Measurements from ENCODE around the gene ADTRP.
"Not testable (repeated sequence)": the region's sequence is repeated elsewhere in the genome, so short reads cannot be mapped to it uniquely, and the experiment has no call there.

The ADTRP gene

DNA sequence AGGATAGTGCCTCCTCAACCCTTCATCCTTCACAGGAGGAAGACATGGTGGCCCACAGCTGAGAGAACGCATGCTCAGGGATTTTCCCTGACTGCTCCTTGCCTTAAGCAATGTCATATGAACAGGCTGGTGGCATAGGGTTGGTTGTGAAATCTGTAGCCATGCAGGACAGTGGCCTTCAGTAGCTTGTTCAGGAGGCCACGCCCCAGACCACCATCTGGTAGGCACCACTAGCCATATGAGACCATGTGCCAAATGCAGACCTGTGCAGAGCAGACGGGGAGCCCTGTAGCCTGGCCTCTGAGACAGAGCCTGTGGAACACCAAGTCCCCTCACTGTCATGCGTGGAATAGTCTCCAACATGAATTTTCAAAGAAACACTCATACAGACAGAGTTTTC, 76.5 kb downstream of the ADTRP start:
- in situ Hi-C loops (cut with MboI; ENCODE audit: low sequenced_read_pairs): no loop called here

DNA sequence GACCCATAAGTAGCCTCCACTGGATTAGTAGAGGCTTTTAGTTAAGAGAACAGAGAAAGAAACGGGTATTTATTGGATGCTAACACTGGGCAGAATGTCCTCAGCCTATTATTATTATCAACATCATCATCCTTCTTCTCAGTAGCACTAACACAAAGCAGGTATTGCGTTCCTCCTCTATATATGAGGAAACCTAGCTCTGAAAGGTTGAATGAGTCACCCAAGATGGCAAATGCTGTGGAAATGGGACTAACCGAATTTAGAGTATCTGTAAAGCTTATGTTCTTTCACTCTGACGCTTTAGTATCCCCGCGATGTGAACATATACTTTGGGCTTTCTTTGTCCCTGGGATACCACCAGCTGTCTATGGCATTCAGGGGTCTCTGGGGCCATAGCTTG, 77.0 kb downstream of the ADTRP start:
- in situ Hi-C loops (cut with MboI; ENCODE audit: low sequenced_read_pairs): no loop called here

DNA sequence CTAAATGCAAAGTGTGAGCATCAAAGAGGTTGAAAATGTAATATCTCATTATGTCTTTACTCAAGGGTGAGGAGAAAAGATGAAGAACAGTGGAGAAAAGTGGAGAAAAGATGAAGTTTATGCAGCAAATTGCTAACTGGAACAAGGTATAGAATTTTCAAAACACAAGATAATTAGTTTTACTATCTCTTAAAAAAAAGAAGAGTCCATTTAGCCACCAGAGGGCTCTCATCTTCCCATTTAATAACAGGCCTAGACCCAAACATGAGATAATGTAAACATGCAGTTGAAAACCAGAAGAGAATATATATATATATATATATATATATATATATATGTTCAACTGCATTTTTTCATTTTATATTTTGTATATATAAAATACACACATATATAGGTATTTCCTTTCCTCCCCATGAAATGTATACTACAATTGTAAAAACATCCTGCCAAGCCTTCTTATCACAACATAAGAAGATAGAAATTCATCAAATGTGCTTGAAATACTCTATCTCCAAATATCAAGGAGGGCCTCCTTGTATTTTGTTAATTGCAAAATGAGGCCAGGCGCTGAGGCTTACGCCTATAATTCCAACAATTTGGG, 78.4 kb downstream of the ADTRP start:
- in situ Hi-C loops (cut with MboI; ENCODE audit: low sequenced_read_pairs): no loop called here

DNA sequence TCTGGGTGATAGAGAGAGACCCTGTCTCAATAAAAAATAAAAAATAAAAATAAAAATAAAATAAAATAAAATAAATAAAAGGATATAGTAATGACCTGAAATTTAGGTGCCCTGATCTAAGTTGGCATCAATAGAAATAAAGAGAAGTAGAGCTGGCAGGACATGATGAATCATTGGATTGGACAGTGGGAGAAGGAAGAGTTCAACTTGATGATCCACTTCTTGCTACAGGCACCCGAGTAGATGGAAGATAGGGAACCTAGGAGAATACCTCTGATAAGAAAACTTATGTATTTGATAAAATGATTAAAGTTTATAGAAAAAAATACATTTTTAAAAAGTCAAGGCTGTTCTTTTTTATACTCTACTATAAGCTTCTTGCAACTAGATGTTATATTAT, 79.0 kb downstream of the ADTRP start:
- in situ Hi-C loops (cut with MboI; ENCODE audit: low sequenced_read_pairs): no loop called here

DNA sequence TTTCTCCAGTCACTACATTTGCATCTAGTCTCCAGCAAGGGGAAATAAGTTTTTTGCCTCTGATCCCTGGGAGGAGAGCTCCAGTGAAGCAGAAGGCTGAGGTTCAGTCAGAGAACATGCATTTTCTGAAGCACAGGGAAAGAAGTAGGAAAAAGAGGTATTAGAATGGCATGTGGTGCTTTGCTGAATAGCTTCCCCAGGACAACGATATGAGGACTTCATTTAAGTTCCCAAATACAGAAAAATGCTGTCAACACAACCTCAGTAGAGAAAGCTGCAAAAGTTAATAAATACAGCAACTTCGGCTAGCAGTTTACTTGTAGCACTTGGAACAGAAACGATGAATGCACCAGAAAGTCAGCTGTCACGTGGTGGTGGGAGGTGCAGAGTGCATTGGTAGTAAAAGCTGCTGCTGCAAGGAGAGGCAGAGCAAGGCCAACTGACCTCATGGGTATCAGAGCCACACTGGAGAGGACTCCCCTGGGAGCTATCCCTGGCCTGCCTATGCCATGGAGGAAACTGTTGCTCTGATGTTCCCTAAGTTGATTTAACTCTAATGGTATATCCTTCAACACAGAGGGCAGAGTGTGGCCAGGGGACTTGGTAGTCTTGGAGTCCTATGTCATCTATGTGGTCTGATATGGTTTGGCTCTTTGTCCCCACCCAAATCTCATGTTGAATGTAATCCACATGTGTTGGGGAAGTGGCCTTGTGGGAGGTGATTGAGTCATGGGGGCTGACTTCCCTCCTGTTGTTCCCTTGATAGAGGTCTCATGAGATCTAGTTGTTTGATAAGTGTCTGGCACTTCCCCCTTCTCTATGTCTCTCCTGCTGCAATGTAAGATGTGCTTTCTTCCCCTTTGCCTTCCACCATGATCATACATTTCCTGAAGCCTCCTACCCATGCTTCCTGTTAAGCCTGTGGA, 85.9 kb downstream of the ADTRP start:
- in situ Hi-C loops (cut with MboI; ENCODE audit: low sequenced_read_pairs): no loop called here

DNA sequence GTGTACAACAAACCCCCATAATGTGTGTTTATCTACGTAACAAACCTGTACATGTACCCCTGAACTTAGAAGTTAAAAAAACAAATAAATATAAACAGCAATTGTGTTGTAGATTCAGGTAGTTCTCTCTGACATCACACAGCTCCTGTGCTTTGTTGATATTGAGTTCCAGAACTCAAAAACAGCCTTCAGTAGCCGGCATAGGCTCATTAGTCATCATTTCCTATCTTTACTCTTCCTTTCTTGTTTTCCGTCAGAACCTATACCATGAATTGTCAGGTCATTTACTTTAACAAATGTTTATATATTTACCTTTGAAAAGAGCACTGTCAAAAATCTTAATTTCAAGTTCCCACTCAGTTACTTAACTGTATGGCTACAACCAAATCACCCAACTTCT, 88.8 kb downstream of the ADTRP start:
- in situ Hi-C loops (cut with MboI; ENCODE audit: low sequenced_read_pairs): no loop called here

DNA sequence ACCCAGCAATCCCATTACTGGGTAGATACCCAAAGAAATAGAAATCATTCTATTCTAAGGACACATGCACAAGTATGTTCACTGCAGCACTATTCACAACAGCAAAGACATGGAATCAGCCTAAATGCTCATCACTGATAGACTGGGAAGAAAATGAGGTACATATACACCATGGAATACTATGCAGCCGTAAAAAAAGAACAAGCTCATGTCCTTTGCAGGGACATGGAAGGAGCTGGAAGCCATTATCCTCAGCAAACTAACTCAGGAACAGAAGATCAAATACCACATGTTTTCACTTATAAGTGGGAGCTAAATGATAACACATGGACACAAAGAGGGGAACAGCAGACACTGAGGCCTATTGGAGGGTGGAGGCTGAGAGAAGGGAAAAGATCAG, 89.2 kb downstream of the ADTRP start:
- in situ Hi-C loops (cut with MboI; ENCODE audit: low sequenced_read_pairs): not testable (repeated sequence)

DNA sequence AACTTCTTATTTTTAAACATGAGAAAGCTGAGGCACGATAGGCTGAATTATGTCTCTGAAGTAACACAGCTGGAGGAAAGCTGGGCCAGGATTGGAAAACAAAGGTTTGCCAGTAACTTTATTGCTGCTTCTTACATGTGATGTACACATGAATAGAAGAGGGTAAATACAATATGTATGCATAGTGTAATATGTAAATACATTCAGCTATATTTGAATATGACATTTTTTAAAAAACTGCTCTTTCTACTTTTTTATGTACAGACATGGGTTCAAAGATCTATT, 90.2 kb downstream of the ADTRP start:
- in situ Hi-C loops (cut with MboI; ENCODE audit: low sequenced_read_pairs): no loop called here

DNA sequence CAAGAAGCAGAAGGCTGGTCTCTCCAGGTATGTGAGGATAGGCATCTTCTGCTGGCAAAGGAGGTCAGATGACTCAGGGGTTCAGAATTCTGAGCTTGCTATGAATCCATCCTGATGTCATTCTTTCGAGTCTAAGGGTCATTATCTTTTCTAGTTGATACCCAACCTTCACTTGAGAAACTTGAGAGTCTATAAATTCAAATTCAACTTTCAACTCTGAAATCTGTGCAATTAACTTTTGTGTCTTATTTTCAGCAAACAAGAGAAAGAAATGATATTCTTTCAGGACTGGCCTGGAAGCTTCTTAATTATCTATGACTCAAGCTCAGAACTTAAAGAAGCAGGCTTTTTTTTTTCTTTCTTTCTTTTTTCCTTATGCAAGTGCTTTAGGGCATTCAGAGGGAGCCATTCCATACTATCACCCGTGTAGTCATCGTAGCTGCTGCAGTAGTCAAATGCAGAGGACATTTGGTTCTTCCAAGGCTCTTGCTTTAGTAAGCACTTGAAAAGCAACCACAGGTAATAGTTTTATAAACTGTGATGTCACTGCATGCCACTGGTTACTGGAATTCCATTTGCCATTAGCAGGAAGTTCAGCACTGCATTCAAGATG, 93.0 kb downstream of the ADTRP start:
- in situ Hi-C loops (cut with MboI; ENCODE audit: low sequenced_read_pairs): no loop called here

DNA sequence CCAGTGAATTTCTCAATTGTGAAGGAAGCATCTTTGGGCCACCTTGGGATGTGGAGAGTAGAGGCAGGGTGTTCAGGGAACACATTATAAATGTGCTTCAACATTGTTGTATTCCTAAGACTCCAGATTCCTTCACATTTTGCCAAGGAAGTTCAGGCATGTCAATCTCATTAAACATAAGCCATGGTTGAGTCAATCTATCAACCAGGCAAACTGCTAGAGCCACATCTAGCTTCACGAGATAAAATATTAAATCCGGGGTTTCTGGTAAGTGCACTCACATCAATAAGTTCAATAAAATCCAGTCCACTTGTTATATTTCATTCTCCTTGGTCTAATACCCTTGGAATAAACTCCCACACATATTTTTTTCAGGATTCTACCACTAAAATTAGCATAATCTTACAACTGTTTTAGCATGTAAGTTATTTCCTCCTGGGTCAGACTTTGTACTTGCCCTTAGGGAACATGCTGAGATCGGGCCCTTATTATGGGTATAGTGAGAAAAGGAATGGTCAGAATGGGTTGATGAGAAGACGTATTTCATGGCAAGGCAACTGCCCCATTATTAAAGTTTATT, 93.6 kb downstream of the ADTRP start:
- in situ Hi-C loops (cut with MboI; ENCODE audit: low sequenced_read_pairs): no loop called here

DNA sequence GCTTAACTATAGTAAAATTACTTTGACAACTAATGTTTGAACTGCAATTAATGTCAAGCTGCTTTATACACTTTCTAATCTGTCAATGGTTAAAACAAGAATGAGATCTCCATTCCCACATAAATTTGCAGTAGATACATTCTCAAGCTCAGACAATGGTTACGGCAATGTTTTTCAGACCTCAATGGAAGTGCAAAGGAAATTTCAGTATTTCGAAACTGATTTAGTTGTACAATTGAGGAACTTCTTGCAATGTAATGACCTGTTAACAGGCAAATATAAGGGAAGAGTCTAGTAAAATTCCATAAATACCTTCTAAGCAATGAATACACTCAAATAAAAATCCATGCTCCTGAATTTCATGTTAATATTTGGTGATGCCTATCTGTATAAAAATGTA, 94.7 kb downstream of the ADTRP start:
- in situ Hi-C loops (cut with MboI; ENCODE audit: low sequenced_read_pairs): no loop called here

DNA sequence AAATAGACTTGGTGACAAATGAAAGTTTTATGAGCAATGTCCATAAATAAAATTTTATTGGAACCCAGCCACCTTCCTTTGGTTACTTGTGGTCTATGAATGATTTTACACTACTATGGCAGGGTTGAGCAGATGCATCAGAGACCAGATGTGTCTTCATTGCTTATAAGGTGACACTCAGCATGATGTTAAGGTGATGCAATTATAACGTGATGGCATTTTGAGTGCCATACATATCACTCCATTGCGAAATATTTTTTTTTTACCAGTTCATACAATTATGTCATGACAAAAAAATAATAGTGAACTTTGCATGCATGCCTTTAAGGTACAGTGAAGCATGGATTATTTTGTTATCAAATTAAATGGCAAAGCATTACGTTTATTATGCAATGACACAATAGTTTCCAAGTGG, 96.0 kb downstream of the ADTRP start:
- in situ Hi-C loops (cut with MboI; ENCODE audit: low sequenced_read_pairs): no loop called here

DNA sequence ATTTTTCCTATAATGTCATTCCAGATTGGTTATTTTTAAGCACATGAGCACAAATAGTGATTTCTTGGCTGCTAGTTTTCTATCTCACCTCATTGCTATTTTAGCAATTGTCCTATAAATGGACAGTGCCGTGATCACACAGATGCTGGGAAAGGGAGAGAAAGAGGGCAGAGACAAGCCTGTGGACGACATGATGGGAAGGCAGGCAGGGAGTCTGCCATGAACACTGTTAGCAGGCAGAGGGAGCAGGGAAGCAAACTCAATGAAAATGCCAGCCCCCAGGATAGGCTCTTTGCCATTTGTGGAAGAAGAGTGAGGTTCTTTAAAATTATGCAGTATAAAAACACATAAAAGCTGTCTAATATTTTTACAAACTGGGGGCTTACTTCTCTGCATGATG, 96.8 kb downstream of the ADTRP start:
- in situ Hi-C loops (cut with MboI; ENCODE audit: low sequenced_read_pairs): no loop called here

DNA sequence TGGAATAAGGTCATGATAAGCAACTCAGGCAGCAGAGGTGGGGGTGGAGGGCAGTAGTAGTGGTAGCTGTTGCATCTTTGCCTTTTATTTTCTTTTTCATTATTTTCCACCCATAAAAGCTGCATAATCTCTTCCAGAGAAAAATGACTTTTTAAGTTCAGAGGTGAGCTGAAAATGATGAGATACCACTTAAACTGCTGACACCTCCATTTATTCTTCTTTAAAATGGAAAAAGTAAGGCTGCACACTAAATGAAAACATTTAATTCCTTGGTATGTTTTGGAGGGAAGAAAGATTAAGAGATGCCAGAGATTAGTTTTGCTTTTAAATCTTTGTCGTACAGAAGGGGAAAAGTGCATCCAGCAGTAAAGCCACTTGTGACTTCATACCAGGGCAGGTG, 97.2 kb downstream of the ADTRP start:
- in situ Hi-C loops (cut with MboI; ENCODE audit: low sequenced_read_pairs): no loop called here

DNA sequence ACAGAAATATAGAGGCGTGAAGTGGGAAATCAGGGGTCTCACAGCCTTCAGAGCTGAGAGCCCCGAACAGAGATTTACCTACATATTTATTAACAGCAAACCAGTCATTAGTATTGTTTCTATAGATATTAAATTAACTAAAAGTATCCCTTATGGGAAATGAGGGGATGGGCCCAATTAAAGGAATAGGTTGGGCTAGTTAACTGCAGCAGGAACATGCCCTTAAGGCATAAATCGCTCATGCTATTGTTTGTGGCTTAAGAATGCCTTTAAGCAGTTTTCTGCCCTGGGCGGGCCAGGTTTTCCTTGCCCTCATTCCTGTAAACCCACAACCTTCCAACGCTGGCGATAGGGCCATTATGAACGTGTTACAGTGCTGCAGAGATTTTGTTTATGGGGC, 98.1 kb downstream of the ADTRP start:
- in situ Hi-C loops (cut with MboI; ENCODE audit: low sequenced_read_pairs): not testable (repeated sequence)

DNA sequence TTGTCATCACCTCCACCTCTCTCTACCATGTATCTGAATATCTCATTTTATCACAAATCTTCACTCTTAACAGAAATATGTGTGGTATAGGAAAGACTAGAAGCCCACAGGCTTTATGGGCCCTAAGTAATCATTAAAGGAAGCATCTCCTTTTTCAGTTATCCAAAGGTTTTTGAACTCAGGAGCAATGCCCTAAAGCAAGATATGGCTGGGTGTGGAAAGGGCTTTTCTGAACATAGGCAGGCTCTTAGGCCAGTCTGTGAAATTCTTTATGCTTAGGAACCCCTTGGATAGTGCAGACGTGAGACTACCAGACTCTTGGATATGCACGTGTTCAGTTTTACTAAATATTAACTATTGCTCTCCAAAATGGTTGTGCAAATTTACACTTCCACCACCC, 99.5 kb downstream of the ADTRP start:
- in situ Hi-C loops (cut with MboI; ENCODE audit: low sequenced_read_pairs): no loop called here

DNA sequence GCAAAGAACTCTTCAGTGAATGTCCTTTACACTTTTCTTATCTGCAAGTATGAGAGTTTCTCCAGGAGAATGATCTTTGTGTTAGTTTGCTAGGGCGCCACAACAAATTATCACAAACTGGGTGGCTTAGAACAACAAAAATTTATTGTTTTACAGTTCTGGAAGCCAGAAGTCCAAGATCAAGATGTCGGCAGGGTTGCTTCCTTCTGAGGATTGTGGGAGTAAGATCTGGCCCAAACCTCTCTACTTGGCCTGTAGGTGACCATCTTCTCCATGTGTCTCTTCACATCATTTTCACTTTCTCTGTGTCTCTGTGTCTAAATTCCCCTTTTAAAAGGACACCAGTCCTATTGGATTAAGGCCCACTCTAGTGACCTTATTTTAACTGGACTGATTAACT, 103.0 kb downstream of the ADTRP start:
- in situ Hi-C loops (cut with MboI; ENCODE audit: low sequenced_read_pairs): no loop called here

DNA sequence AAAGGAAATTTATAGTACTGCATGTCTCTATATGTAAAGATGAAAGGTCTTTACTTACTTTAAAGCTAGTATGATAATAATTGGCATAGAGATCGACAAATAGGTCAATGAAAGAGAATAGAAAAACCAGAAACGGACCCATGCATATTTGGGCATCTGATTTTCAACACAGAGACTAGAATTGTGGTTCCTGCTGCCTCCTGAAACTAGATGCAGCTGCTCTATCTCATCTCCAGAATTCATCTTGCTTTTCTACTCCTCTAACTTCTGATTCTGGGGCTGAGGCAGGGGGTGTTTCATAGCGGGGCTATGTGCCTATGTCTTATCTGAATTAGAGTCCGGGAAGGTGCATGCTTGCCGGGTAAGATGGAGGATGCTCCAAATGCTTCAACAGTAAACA, 105.9 kb downstream of the ADTRP start:
- in situ Hi-C loops (cut with MboI; ENCODE audit: low sequenced_read_pairs): loop anchor here (25.0 kb wide), 2 partner anchors 615 to 1215 kb away; partner anchors contain the start of gene EDN1

DNA sequence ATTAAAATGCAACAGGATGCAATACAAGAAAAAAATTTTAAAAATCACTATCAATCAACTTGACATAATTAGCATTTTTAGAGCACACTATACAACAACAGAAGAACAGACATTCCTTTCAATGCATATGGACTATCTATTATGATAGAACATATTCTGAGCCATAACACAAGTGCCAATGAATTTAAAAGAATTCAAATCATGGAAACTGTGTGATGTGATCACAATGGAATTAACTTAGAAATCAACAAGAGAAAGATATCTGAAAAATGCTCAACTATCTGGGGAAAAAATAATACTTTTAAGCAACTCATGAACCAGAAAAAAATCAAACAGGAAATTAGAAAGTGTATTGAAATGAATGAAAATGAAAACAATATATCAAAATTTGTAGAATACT, 106.3 kb downstream of the ADTRP start:
- in situ Hi-C loops (cut with MboI; ENCODE audit: low sequenced_read_pairs): loop anchor here (25.0 kb wide), 2 partner anchors 615 to 1215 kb away; partner anchors contain the start of gene EDN1

DNA sequence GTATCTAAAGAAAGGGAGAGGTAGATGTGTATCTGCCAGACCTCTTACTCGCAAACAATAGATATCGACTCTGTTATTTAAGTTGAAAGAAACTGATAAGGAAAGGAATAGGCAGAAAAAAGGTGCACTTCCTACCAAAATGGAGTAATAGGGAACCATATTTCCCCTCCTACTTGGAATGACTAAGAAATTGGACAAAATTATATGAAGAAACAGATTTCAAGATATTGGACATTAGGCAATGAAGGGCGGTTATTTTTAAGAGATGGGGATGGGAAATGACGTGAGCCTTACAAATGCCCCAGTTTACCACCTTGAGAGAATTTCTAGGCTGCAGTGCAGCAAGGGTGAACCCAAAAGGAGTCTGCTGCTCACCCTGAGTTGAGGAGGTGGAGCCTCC, 108.9 kb downstream of the ADTRP start:
- in situ Hi-C loops (cut with MboI; ENCODE audit: low sequenced_read_pairs): loop anchor here (25.0 kb wide), 2 partner anchors 618 to 1218 kb away; partner anchors contain the start of gene EDN1

DNA sequence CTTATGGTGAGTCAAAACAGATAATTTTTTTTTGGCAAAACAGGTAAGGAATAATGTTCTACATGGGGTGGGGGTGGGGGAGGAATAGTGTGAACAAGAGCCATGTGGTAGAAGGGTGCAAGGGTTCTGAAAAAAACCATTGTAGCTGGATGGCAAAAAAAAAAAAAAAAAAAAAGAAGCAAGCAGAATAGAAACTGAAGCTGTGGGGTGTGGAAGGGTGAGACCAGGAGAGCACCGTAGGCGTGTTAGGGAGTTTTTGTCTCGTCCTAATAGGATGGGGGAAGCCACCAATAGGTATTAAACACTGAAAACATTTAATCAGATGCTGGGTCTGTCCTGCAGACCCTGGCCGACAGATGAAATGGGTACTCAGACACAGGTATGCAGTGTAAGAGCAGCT, 110.1 kb downstream of the ADTRP start:
- in situ Hi-C loops (cut with MboI; ENCODE audit: low sequenced_read_pairs): loop anchor here (25.0 kb wide), 2 partner anchors 619 to 1219 kb away; partner anchors contain the start of gene EDN1

DNA sequence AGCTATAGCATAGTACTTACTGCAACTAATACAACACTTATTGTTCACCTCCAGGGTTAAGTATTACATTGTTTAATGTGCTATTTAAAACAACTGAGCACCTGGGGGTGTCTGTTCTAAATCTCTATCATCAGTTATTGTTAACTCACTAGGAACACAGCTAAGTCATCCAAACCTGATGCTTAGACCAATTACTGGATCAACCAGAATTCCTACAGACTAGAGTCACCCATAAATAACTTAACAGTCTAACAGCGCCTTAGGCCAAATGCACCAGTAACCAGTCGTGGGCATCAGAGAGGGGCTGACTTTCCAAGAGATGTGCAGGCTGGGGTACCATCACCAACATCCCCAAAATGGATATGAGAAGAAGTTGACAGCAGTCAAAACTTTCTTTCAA, 110.7 kb downstream of the ADTRP start:
- in situ Hi-C loops (cut with MboI; ENCODE audit: low sequenced_read_pairs): loop anchor here (25.0 kb wide), 2 partner anchors 619 to 1219 kb away; partner anchors contain the start of gene EDN1
